ENCODE data around the gene NDUFB3. TPM values are rescaled to one million over a fixed set of nuclear protein-coding genes. Genes with fewer than 3 reads are reported as not detected.

The NDUFB3 gene
- total and polyA plus RNA-seq, 2 donors (not counting 3 experiments of a cell fraction or from before 2014, with no cell fraction given) = 65.6 to 96.7 TPM

- dilution Hi-C loops (cut with MboI; ENCODE audit: extremely low pct_ligation_motif_present, low sequenced_read_pairs) = no loop called here
- H3K27me3 ChIP-seq (ENCODE audit: control insufficient read depth in 2 of 2, insufficient read depth in 2 of 2, low read length in 2 of 2) = no peaks in the 10 kb centered on the region
- intact Hi-C loops (cut with micrococcal nuclease) = no loop called here
- no peaks in the 10 kb centered on the region for H3K36me3 ChIP-seq (ENCODE audit: control insufficient read depth in 2 of 2, extremely low read depth in 1 of 2, insufficient read depth in 2 of 2, low read length in 2 of 2)
- no peaks in the 10 kb centered on the region for H3K9me3 ChIP-seq (replicated peaks; ENCODE audit: control insufficient read depth, insufficient read depth, low read length)
- no peak for FAIRE-seq
- no peaks in the 10 kb centered on the region for H3K79me2 ChIP-seq (ENCODE audit: control insufficient read depth, insufficient read depth, low read length)
- no peak overlapping the region for H3K9ac ChIP-seq (replicated peaks; ENCODE audit: extremely low read depth, insufficient read depth, low read length)
- no peaks in the 10 kb centered on the region for H3K4me1 ChIP-seq (ENCODE audit: control insufficient read depth, extremely low read depth, insufficient read depth, low read length)
- no TSS peak for BruUV-seq (replicated peaks)
- H4K20me1 ChIP-seq (replicated peaks; ENCODE audit: control insufficient read depth, extremely low read depth, insufficient read depth, low read length) = no peaks in the 10 kb centered on the region
- ChIA-PET POLR2A (no interaction called here), CTCF (interaction anchor here (1.0 to 1.5 kb wide), 2 partner anchors 9 to 50 kb away, joined by 3 to 4 read pairs; no protein-coding TSS in a partner anchor)
- H3K4me3 ChIP-seq (replicated peaks in 1 of 3; ENCODE audit: insufficient read depth in 1 of 3, low read depth in 1 of 3, low read length in 3 of 3) = no peak overlapping the region
- H3K4me2 ChIP-seq (ENCODE audit: insufficient read depth, low read length) = no peak overlapping the region
- no peaks in the 10 kb centered on the region for H3K9me1 ChIP-seq (replicated peaks; ENCODE audit: control insufficient read depth, extremely low read depth, insufficient read depth, low read length)
- H3K27ac ChIP-seq (ENCODE audit: insufficient read depth, low read depth, low read length) = no peak overlapping the region
- no peak for DNase-seq (ENCODE audit: low read depth, low spot score)
- H2AFZ ChIP-seq (ENCODE audit: low read depth, low read length) = no peak overlapping the region
- TF ChIP-seq JUN (IDR thresholded peaks at IDR 0.05; ENCODE audit: borderline replicate concordance, insufficient read depth, insufficient read length, low read depth) (no peak), POLR2AphosphoS5 (IDR thresholded peaks at IDR 0.05; ENCODE audit: insufficient read depth, low read depth, low read length) (no peak), EZH2 (IDR thresholded peaks at IDR 0.05; ENCODE audit: borderline replicate concordance, low read depth, low read length, severe bottlenecking) (no peak), MYC (IDR thresholded peaks at IDR 0.05; ENCODE audit: low read depth, low read length) (no peak)
- TF ChIP-seq, protein P1, sequence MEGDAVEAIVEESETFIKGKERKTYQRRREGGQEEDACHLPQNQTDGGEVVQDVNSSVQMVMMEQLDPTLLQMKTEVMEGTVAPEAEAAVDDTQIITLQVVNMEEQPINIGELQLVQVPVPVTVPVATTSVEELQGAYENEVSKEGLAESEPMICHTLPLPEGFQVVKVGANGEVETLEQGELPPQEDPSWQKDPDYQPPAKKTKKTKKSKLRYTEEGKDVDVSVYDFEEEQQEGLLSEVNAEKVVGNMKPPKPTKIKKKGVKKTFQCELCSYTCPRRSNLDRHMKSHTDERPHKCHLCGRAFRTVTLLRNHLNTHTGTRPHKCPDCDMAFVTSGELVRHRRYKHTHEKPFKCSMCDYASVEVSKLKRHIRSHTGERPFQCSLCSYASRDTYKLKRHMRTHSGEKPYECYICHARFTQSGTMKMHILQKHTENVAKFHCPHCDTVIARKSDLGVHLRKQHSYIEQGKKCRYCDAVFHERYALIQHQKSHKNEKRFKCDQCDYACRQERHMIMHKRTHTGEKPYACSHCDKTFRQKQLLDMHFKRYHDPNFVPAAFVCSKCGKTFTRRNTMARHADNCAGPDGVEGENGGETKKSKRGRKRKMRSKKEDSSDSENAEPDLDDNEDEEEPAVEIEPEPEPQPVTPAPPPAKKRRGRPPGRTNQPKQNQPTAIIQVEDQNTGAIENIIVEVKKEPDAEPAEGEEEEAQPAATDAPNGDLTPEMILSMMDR (IDR thresholded peaks at IDR 0.05; ENCODE audit: extremely low read depth in 1 of 2, insufficient read depth in 1 of 2, low read depth in 1 of 2, low read length in 2 of 2) = no peak
These were observed 36.5 kb downstream of the NDUFB3 start for GRCh38 chr2:201108341-201108740.

DNA sequence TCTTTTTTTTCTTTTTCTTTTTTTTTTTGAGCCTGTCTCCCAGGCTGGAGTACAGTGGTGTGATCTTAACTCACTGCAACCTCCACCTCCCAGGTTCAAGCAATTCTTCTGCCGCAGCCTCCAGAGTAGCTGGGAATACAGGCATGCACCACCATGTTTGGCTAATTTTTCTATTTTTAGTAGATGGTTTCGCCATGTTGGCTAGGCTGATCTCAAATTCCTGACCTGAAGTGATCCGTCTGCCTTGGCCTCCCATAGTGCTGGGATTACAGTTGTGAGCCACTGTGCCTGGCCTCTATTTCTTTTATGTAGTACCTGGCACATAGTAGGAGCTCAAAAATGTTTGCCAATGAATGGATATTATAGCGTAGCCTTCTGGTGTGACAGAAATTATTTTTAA lies 37.4 kb downstream of the NDUFB3 start:
- no peak overlapping the region for H3K4me3 ChIP-seq (replicated peaks in 1 of 3; ENCODE audit: insufficient read depth in 1 of 3, low read depth in 1 of 3, low read length in 3 of 3)
- H3K4me2 ChIP-seq (ENCODE audit: insufficient read depth, low read length) = no peak overlapping the region
- no peak overlapping the region for H2AFZ ChIP-seq (ENCODE audit: low read depth, low read length)
- intact Hi-C loops (cut with micrococcal nuclease) = no loop called here
- H3K9ac ChIP-seq (replicated peaks; ENCODE audit: extremely low read depth, insufficient read depth, low read length) = no peak overlapping the region
- H3K27me3 ChIP-seq (ENCODE audit: control insufficient read depth in 2 of 2, insufficient read depth in 2 of 2, low read length in 2 of 2) = no peaks in the 10 kb centered on the region
- BruUV-seq (replicated peaks) = no TSS peak
- POLR2A ChIA-PET = no interaction called here
- H3K9me3 ChIP-seq (replicated peaks; ENCODE audit: control insufficient read depth, insufficient read depth, low read length) = no peaks in the 10 kb centered on the region
- H3K79me2 ChIP-seq (ENCODE audit: control insufficient read depth, insufficient read depth, low read length) = no peaks in the 10 kb centered on the region
- no peaks in the 10 kb centered on the region for H3K36me3 ChIP-seq (ENCODE audit: control insufficient read depth in 2 of 2, extremely low read depth in 1 of 2, insufficient read depth in 2 of 2, low read length in 2 of 2)
- no peak overlapping the region for H3K27ac ChIP-seq (ENCODE audit: insufficient read depth, low read depth, low read length)
- TF ChIP-seq MYC (IDR thresholded peaks at IDR 0.05; ENCODE audit: low read depth, low read length) (no peak), FOS (IDR thresholded peaks at IDR 0.05; ENCODE audit: borderline replicate concordance, insufficient read depth, low read length) (no peak), JUN (IDR thresholded peaks at IDR 0.05; ENCODE audit: borderline replicate concordance, insufficient read depth, insufficient read length, low read depth) (no peak), POLR2A (IDR thresholded peaks at IDR 0.05; ENCODE audit: low read depth, low read length) (no peak), GATA2 (IDR thresholded peaks at IDR 0.05; ENCODE audit: insufficient read depth, insufficient read length, low read depth, low read length) (no peak), POLR2AphosphoS5 (IDR thresholded peaks at IDR 0.05; ENCODE audit: insufficient read depth, low read depth, low read length) (no peak), EZH2 (IDR thresholded peaks at IDR 0.05; ENCODE audit: borderline replicate concordance, low read depth, low read length, severe bottlenecking) (no peak)
- TF ChIP-seq, protein P1 (IDR thresholded peaks at IDR 0.05; ENCODE audit: extremely low read depth in 1 of 2, insufficient read depth in 1 of 2, low read depth in 1 of 2, low read length in 2 of 2) = no peak
- TF ChIP-seq, protein P2, sequence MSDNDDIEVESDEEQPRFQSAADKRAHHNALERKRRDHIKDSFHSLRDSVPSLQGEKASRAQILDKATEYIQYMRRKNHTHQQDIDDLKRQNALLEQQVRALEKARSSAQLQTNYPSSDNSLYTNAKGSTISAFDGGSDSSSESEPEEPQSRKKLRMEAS (IDR thresholded peaks at IDR 0.05; ENCODE audit: insufficient read depth, insufficient read length) = no peak
- FAIRE-seq (no peak), DNase-seq (ENCODE audit: low read depth, low spot score) (no peak)
- CTCF ChIA-PET = interaction anchor here (0.8 to 1.5 kb wide), 2 partner anchors 8 to 207 kb away, joined by 3 read pairs; no protein-coding TSS in a partner anchor
- no peaks in the 10 kb centered on the region for H3K4me1 ChIP-seq (ENCODE audit: control insufficient read depth, extremely low read depth, insufficient read depth, low read length)
- H4K20me1 ChIP-seq (replicated peaks; ENCODE audit: control insufficient read depth, extremely low read depth, insufficient read depth, low read length) = no peaks in the 10 kb centered on the region
- no peaks in the 10 kb centered on the region for H3K9me1 ChIP-seq (replicated peaks; ENCODE audit: control insufficient read depth, extremely low read depth, insufficient read depth, low read length)
- dilution Hi-C loops (cut with MboI; ENCODE audit: extremely low pct_ligation_motif_present, low sequenced_read_pairs) = no loop called here
